Neural cell (in vitro differentiated cells): ENCODE data around the gene FCHSD1. TPM values are rescaled to one million over a fixed set of nuclear protein-coding genes. Genes with fewer than 3 reads are reported as not detected.

ENCODE experiments used
- H2AFZ ChIP-seq: fragments of 200-600, 300-800 bp; sonication (generic), shearing (Covaris generic); 2 replicates; pipeline ENCODE4 v1.6.0; 2014; ENCODE audit warnings: low read depth, mild to moderate bottlenecking, antibody characterized with exemption, low read length, moderate library complexity
- H3F3A ChIP-seq: fragments of 200-600 bp; shearing (Covaris generic); 2 replicates; pipeline ENCODE4 v1.6.1; 2016; ENCODE audit warnings: mild to moderate bottlenecking, moderate library complexity, mixed read lengths, antibody characterized with exemption, low read length; ENCODE audit not compliant: insufficient read depth, poor library complexity, severe bottlenecking
- H3K27ac ChIP-seq: fragments of 200-600, 300-800 bp; sonication (generic), shearing (Covaris generic); 2 replicates; pipeline ENCODE4 v1.5.1; 2014; ENCODE audit warnings: mild to moderate bottlenecking, low read length, moderate library complexity
- H3K27me3 ChIP-seq: fragments of 300-800, 200-600 bp; sonication (generic), shearing (Covaris generic); 2 replicates; pipeline ENCODE4 v1.6.0; 2014; ENCODE audit warnings: mild to moderate bottlenecking, low read depth, low read length, moderate library complexity; ENCODE audit not compliant: insufficient read depth
- H3K36me3 ChIP-seq: fragments of 300-800, 200-600 bp; sonication (generic), shearing (Covaris generic); 2 replicates; pipeline ENCODE4 v1.5.1; 2014; ENCODE audit warnings: mild to moderate bottlenecking, antibody characterized with exemption, low read length, moderate library complexity; ENCODE audit not compliant: insufficient read depth
- H3K4me2 ChIP-seq: fragments of 300-800, 200-600 bp; sonication (generic), shearing (Covaris generic); 2 replicates; pipeline ENCODE4 v1.6.0; 2014; ENCODE audit warnings: mild to moderate bottlenecking, low read length
- H3K4me3 ChIP-seq: fragments of 300-800, 200-600 bp; sonication (generic), shearing (Covaris generic); 2 replicates; pipeline ENCODE4 v1.5.1; 2014; ENCODE audit warnings: mild to moderate bottlenecking, low read length, moderate library complexity
- H3K79me2 ChIP-seq: fragments of 200-600 bp; shearing (Covaris generic); replicated peaks from 2 replicates; pipeline ENCODE4 v1.6.0; 2014; ENCODE audit warnings: mild to moderate bottlenecking, low read length, moderate library complexity; ENCODE audit not compliant: insufficient read depth
- H3K9ac ChIP-seq: fragments of 300-800, 200-600 bp; sonication (generic), shearing (Covaris generic); 2 replicates; pipeline ENCODE4 v1.6.1; 2016; ENCODE audit warnings: mild to moderate bottlenecking, low read length, mixed read lengths
- H3K9me2 ChIP-seq: fragments of 200-600 bp; shearing (Covaris generic); 2 replicates; pipeline ENCODE4 v1.6.1; 2016; ENCODE audit warnings: mild to moderate bottlenecking, low read length, mixed read lengths; ENCODE audit not compliant: insufficient read depth
- H3K9me3 ChIP-seq: fragments of 200-600, 300-800 bp; sonication (generic), shearing (Covaris generic); 2 replicates; pipeline ENCODE4 v1.6.1; 2016; ENCODE audit warnings: mild to moderate bottlenecking, mixed run types, low read length, moderate library complexity, mixed read lengths
- H4K20me1 ChIP-seq: fragments of 200-600 bp; shearing (Covaris generic); 2 replicates; pipeline ENCODE4 v1.6.1; 2016; ENCODE audit warnings: mild to moderate bottlenecking, mixed run types; ENCODE audit not compliant: insufficient read depth
- EP300 ChIP-seq: fragments of 450-650 bp; conservative IDR thresholded peaks from 2 replicates; pipeline ENCODE4 v1.6.1; 2014; ENCODE audit warnings: antibody characterized with exemption, mild to moderate bottlenecking, moderate library complexity; ENCODE audit not compliant: poor library complexity, severe bottlenecking
- EZH2 ChIP-seq: fragments of 200-600, 300-800 bp; shearing (Covaris generic), sonication (generic); IDR thresholded peaks from 2 replicates; pipeline ENCODE4 v1.6.1; 2014; ENCODE audit warnings: antibody characterized with exemption, low read length, borderline replicate concordance, mild to moderate bottlenecking; ENCODE audit not compliant: insufficient read depth, poor library complexity, severe bottlenecking
- MXI1 ChIP-seq: fragments of 450-650 bp; conservative IDR thresholded peaks from 2 replicates; pipeline ENCODE4 v1.6.1; 2014; ENCODE audit warnings: antibody characterized with exemption, mild to moderate bottlenecking; ENCODE audit not compliant: poor library complexity, severe bottlenecking
- POLR2AphosphoS5 ChIP-seq: IDR thresholded peaks from 2 replicates; pipeline ENCODE4 v1.6.1; 2012
- RAD21 ChIP-seq: fragments of 450-650 bp; conservative IDR thresholded peaks from 2 replicates; pipeline ENCODE4 v1.6.1; 2014; ENCODE audit warnings: antibody characterized with exemption, mild to moderate bottlenecking, moderate library complexity
- REST ChIP-seq: IDR thresholded peaks from 2 replicates; pipeline ENCODE4 v1.6.1; 2012; ENCODE audit warnings: borderline replicate concordance
- SMC3 ChIP-seq: fragments of 450-650 bp; conservative IDR thresholded peaks from 2 replicates; pipeline ENCODE4 v1.6.1; 2014; ENCODE audit warnings: antibody characterized with exemption, mild to moderate bottlenecking, moderate library complexity; ENCODE audit not compliant: poor library complexity
- TAF1 ChIP-seq: IDR thresholded peaks from 2 replicates; pipeline ENCODE4 v1.6.1; 2012; ENCODE audit warnings: low read depth
- polyA plus RNA-seq: library from polyadenylated mRNA; depleted of rRNA; stranded (reverse); fragments of >200 nt; gene quantifications from 2 replicates; pipeline ENCODE4 v1.2.3, GENCODE V29; 2014
- TF ChIP-seq, protein P1 (sequence below): fragments of 450-650 bp; IDR thresholded peaks from 2 replicates; pipeline ENCODE4 v1.5.1; 2014; ENCODE audit warnings: antibody characterized with exemption, mild to moderate bottlenecking, moderate library complexity; ENCODE audit not compliant: poor library complexity, severe bottlenecking

Gene FCHSD1
- polyA plus RNA-seq, 1 donor from 2014 or later: 3.9 TPM

DNA sequence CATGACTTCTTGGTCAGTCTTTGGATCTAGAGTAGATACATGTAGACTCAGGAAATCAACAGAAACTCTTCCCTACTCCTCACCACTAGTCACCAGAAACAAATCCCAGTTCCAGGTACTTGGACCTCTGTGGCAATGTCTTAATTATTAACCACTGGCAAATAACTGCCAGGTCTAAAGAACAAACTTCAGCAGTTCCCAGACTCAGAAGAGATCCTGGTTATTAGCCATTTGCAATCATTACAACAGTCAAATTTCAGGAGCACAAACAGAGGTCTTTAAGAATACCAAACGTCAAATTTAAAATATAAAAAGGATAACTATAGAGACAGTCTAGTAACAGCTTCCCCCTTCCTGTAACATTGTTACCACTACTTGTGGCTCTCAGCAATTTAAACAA lies 42.7 kb downstream of the FCHSD1 start:
- H3K4me3 ChIP-seq: no peak overlapping the region
- no peaks in the 10 kb centered on the region for H3F3A ChIP-seq
- H2AFZ ChIP-seq: no peak overlapping the region
- no peak overlapping the region for H3K4me2 ChIP-seq
- no peaks in the 10 kb centered on the region for H3K27me3 ChIP-seq
- no peaks in the 10 kb centered on the region for H3K9me3 ChIP-seq
- H4K20me1 ChIP-seq: no peaks in the 10 kb centered on the region
- TF ChIP-seq, protein P1, sequence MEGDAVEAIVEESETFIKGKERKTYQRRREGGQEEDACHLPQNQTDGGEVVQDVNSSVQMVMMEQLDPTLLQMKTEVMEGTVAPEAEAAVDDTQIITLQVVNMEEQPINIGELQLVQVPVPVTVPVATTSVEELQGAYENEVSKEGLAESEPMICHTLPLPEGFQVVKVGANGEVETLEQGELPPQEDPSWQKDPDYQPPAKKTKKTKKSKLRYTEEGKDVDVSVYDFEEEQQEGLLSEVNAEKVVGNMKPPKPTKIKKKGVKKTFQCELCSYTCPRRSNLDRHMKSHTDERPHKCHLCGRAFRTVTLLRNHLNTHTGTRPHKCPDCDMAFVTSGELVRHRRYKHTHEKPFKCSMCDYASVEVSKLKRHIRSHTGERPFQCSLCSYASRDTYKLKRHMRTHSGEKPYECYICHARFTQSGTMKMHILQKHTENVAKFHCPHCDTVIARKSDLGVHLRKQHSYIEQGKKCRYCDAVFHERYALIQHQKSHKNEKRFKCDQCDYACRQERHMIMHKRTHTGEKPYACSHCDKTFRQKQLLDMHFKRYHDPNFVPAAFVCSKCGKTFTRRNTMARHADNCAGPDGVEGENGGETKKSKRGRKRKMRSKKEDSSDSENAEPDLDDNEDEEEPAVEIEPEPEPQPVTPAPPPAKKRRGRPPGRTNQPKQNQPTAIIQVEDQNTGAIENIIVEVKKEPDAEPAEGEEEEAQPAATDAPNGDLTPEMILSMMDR: no peak
- no peak for TF ChIP-seq EP300
- TF ChIP-seq EZH2: no peak
- no peak for TF ChIP-seq SMC3
- no peak for TF ChIP-seq TAF1
- no peak for TF ChIP-seq RAD21
- no peak for TF ChIP-seq REST
- TF ChIP-seq MXI1: no peak
- no peak for TF ChIP-seq POLR2AphosphoS5
- no peak overlapping the region for H3K27ac ChIP-seq
- H3K9ac ChIP-seq: no peak overlapping the region
- H3K36me3 ChIP-seq: no peaks in the 10 kb centered on the region
- H3K79me2 ChIP-seq: peaks cover 14% of the 10 kb centered on the region
- H3K9me2 ChIP-seq: no peaks in the 10 kb centered on the region

- Histone ChIP-seq H3K9me3 (no peaks in the 10 kb centered on the region), H3K4me3 (no peak overlapping the region), H3K36me3 (no peaks in the 10 kb centered on the region), H4K20me1 (no peaks in the 10 kb centered on the region), H3K79me2 (peaks cover 9% of the 10 kb centered on the region), H3K27me3 (no peaks in the 10 kb centered on the region), H3F3A (no peaks in the 10 kb centered on the region), H3K27ac (no peak overlapping the region), H3K4me2 (no peak overlapping the region), H2AFZ (no peak overlapping the region), H3K9me2 (no peaks in the 10 kb centered on the region), H3K9ac (no peak overlapping the region)
- TF ChIP-seq TAF1 (no peak), RAD21 (no peak), EP300 (no peak), EZH2 (no peak), SMC3 (no peak), POLR2AphosphoS5 (no peak), MXI1 (no peak), REST (no peak)
- TF ChIP-seq, protein P1: no peak
Observed at GRCh38 chr5:141608046-141608445, 43.2 kb downstream of the FCHSD1 start.
